SK-N-SH (cell line): ENCODE measurements around the gene CRIP2. TPM values are rescaled to one million over a fixed set of nuclear protein-coding genes. Genes with fewer than 3 reads are reported as not detected.

Source experiments
- CTCF ChIA-PET: fragments of 300-600, 350-600 bp; formaldehyde crosslinking; extraction: SDS; loops from one replicate; lab custom pipeline; 2021; lab: Yijun Ruan, JAX
- POLR2A ChIA-PET: fragments of 350-600 bp; sonication (Branson Sonifier 250); formaldehyde crosslinking; extraction: SDS; loops from one replicate; lab custom pipeline; 2020; ENCODE audit warnings: antibody characterized with exemption, inconsistent platforms; lab: Yijun Ruan, JAX
- DNase-seq: peaks from one replicate; pipeline ENCODE4 v3.0.0; 2012
- H2AFZ ChIP-seq: fragments of 200-600 bp; sonication (generic); 2 replicates; pipeline ENCODE4 v1.8.1; 2016; ENCODE audit warnings: antibody characterized with exemption, mild to moderate bottlenecking, low read depth
- H3F3A ChIP-seq: fragments of 200-600 bp; sonication (generic); replicated peaks from 2 replicates; pipeline ENCODE3; 2016; ENCODE audit warnings: antibody characterized with exemption, mild to moderate bottlenecking; ENCODE audit not compliant: insufficient read depth
- H3K27ac ChIP-seq, 2 experiments: fragments of 200-500 bp in 1 of 2; fragments of 200-600 bp in 1 of 2; sonication (Bioruptor generic) in 1 of 2; sonication (generic), shearing (Covaris generic) in 1 of 2; 2 replicates each; pipeline versions ENCODE4 v1.5.1 to v1.6.1; 2014 to 2016; ENCODE audit warnings: low read depth in 2 of 2, inconsistent platforms in 1 of 2, low read length in 1 of 2, mild to moderate bottlenecking in 1 of 2, mixed read lengths in 1 of 2
- H3K27me3 ChIP-seq: fragments of 200-600 bp; sonication (generic), shearing (Covaris generic); 2 replicates; pipeline ENCODE4 v1.6.1; 2016; ENCODE audit warnings: mixed run types; ENCODE audit not compliant: insufficient read depth
- H3K36me3 ChIP-seq, 2 experiments: fragments of 200-500 bp in 1 of 2; fragments of 200-600 bp in 1 of 2; sonication (Bioruptor generic) in 1 of 2; sonication (generic) in 1 of 2; replicated peaks in 1 of 2; 2 replicates each; pipeline versions ENCODE3 to v1.5.1; 2014 to 2016; ENCODE audit warnings: low read length in 1 of 2, mild to moderate bottlenecking in 1 of 2; ENCODE audit not compliant: insufficient read depth in 2 of 2, control insufficient read depth in 1 of 2
- H3K4me1 ChIP-seq, 2 experiments: fragments of 200-500 bp in 1 of 2; fragments of 200-600 bp in 1 of 2; sonication (Bioruptor generic) in 1 of 2; sonication (generic), shearing (Covaris generic) in 1 of 2; 2 replicates each; pipeline versions ENCODE4 v1.5.1 to v1.6.1; 2014 to 2016; ENCODE audit warnings: low read depth in 1 of 2, low read length in 1 of 2, mixed run types in 1 of 2; ENCODE audit not compliant: insufficient read depth in 2 of 2, control insufficient read depth in 1 of 2
- H3K4me2 ChIP-seq: fragments of 200-600 bp; sonication (generic), shearing (Covaris generic); 2 replicates; pipeline ENCODE4 v1.6.1; 2017; ENCODE audit warnings: mixed run types
- H3K4me3 ChIP-seq, 2 experiments: fragments of 200-500 bp in 1 of 2; fragments of 200-600 bp in 1 of 2; sonication (Bioruptor generic) in 1 of 2; sonication (generic), shearing (Covaris generic) in 1 of 2; 2 replicates each; pipeline versions ENCODE4 v1.5.1 to v1.8.1; 2014 to 2016; ENCODE audit warnings: low read depth in 2 of 2, inconsistent platforms in 1 of 2, low read length in 1 of 2, mild to moderate bottlenecking in 1 of 2, mixed read lengths in 1 of 2, moderate library complexity in 1 of 2
- H3K79me2 ChIP-seq: fragments of 200-600 bp; sonication (generic); 2 replicates; pipeline ENCODE4 v1.8.1; 2017; ENCODE audit warnings: mild to moderate bottlenecking; ENCODE audit not compliant: insufficient read depth
- H3K9ac ChIP-seq: fragments of 200-600 bp; sonication (generic); 2 replicates; pipeline ENCODE4 v1.6.1; 2017; ENCODE audit warnings: mixed run types
- H3K9me2 ChIP-seq: fragments of 200-600 bp; sonication (generic); 2 replicates; pipeline ENCODE4 v1.6.1; 2017; ENCODE audit warnings: mixed run types
- H3K9me3 ChIP-seq: fragments of 200-600 bp; sonication (generic); 2 replicates; pipeline ENCODE4 v1.6.1; 2017; ENCODE audit warnings: mixed run types, mild to moderate bottlenecking, moderate library complexity
- H4K20me1 ChIP-seq: fragments of 200-600 bp; sonication (generic); 2 replicates; pipeline ENCODE4 v1.6.1; 2017; ENCODE audit warnings: mild to moderate bottlenecking, mixed run types; ENCODE audit not compliant: insufficient read depth
- CTCF ChIP-seq: fragments of 200-600 bp; sonication (generic); IDR thresholded peaks from 2 replicates; pipeline ENCODE4 v1.6.1; 2017; ENCODE audit warnings: antibody characterized with exemption, mild to moderate bottlenecking, moderate library complexity
- FOSL2 ChIP-seq: IDR thresholded peaks from 2 replicates; pipeline ENCODE4 v1.4.0; 2012; ENCODE audit warnings: low read depth, mild to moderate bottlenecking, moderate library complexity, borderline replicate concordance
- FOXJ3 ChIP-seq: sonication (generic); formaldehyde crosslinking; IDR thresholded peaks from 2 replicates; pipeline ENCODE4 v1.5.1; 2020; ENCODE audit warnings: mild to moderate bottlenecking, missing genetic modification reagents
- GABPA ChIP-seq: IDR thresholded peaks from 2 replicates; pipeline ENCODE4 v1.4.0; 2012; ENCODE audit warnings: low read depth, mild to moderate bottlenecking
- GATA2 ChIP-seq: sonication (generic); formaldehyde crosslinking; IDR thresholded peaks from 2 replicates; pipeline ENCODE4 v1.5.0; 2020; ENCODE audit warnings: mild to moderate bottlenecking, missing genetic modification reagents
- JUND ChIP-seq: IDR thresholded peaks from 2 replicates; pipeline ENCODE4 v1.4.0; 2012
- MEF2A ChIP-seq: IDR thresholded peaks from 2 replicates; pipeline ENCODE4 v1.4.0; 2012; ENCODE audit warnings: low read depth, borderline replicate concordance
- PBX3 ChIP-seq: IDR thresholded peaks from 2 replicates; pipeline ENCODE4; 2012
- POLR2AphosphoS5 ChIP-seq: IDR thresholded peaks from 2 replicates; pipeline ENCODE4 v1.6.1; 2012; ENCODE audit warnings: low read depth, low read length
- RAD21 ChIP-seq: IDR thresholded peaks from 2 replicates; pipeline ENCODE4 v1.6.1; 2012; ENCODE audit warnings: mild to moderate bottlenecking, low read length
- RCOR1 ChIP-seq: fragments of 150-350 bp; IDR thresholded peaks from 2 replicates; pipeline ENCODE4 v1.6.1; 2017; ENCODE audit warnings: antibody characterized with exemption, low read length
- REST ChIP-seq: IDR thresholded peaks from 2 replicates; pipeline ENCODE4 v1.6.1; 2012; ENCODE audit warnings: mild to moderate bottlenecking, low read depth, low read length, moderate library complexity
- SMC3 ChIP-seq: IDR thresholded peaks from 2 replicates; pipeline ENCODE4 v1.6.1; 2012; ENCODE audit warnings: low read depth, low read length, improper control_type of control experiment
- WGBS: methylation state at CpG from one replicate; pipeline ENCODE4 v1.1.6; 2017; ENCODE audit warnings: low lambda C conversion rate; 5-methylcytosine and 5-hydroxymethylcytosine counted together
- polyA plus RNA-seq, 3 experiments: library from polyadenylated mRNA; depleted of rRNA; stranded (reverse); fragments of >200 nt; gene quantifications; 2 replicates each; pipeline ENCODE4 v1.2.3, GENCODE V29; 2012

The CRIP2 gene
- polyA plus RNA-seq, 1 of the 3 experiments (the other 2 are of a cell fraction) = 335 TPM

GRCh38 chr14:105471297-105471821, 3.3 kb upstream of the CRIP2 start:
- no peak overlapping the region for H3K4me3 ChIP-seq
- TF ChIP-seq REST (no peak), SMC3 (peak; percentile 14; the same call in 1 of the 2 replicates), CTCF (peak; percentile 27; the same call in 1 of the 2 replicates)
- TF ChIP-seq, all 33 proteins: peak for 2
- Histone ChIP-seq H3K27me3 (no peaks in the 10 kb centered on the region), H2AFZ (no peak overlapping the region), H3K9me3 (no peaks in the 10 kb centered on the region), H3K4me1 (peaks cover 8 to 69% of the 10 kb centered on the region in 2 experiments; a peak in 3 of 4 replicates), H3F3A (peaks cover 9% of the 10 kb centered on the region), H3K36me3 (peaks cover 0 to 34% of the 10 kb centered on the region in 2 experiments), H3K9ac (no peak overlapping the region), H3K79me2 (peaks cover 16% of the 10 kb centered on the region), H3K4me2 (no peak overlapping the region), H4K20me1 (no peaks in the 10 kb centered on the region), H3K9me2 (no peaks in the 10 kb centered on the region), H3K27ac (peak overlapping the region in 1 of 2 experiments; percentile 99; a peak in 2 of 4 replicates)
- CTCF ChIA-PET = interaction anchor here (0.9 to 8.1 kb wide), 16 partner anchors 9 to 106 kb away, joined by 3 to 137 read pairs (median 6); partner anchors contain the start of genes CRIP1 and TEDC1
- WGBS = 83% methylated on average over 1 of the region's 19 CpGs
- POLR2A ChIA-PET = interaction anchor here (1.0 to 3.2 kb wide), 7 partner anchors 9 to 49 kb away, joined by 3 to 16 read pairs (median 4); no protein-coding TSS in a partner anchor
- peak; percentile 83 for DNase-seq

GRCh38 chr14:105471823-105472485, 2.7 kb upstream of the CRIP2 start:
- POLR2A ChIA-PET = interaction anchor here (0.7 to 3.2 kb wide), 8 partner anchors 9 to 49 kb away, joined by 3 to 16 read pairs (median 4); no protein-coding TSS in a partner anchor
- Histone ChIP-seq H3K9me3 (no peaks in the 10 kb centered on the region), H4K20me1 (peaks cover 2% of the 10 kb centered on the region; the same call in 1 of the 2 replicates), H3K36me3 (peaks cover 0 to 29% of the 10 kb centered on the region in 2 experiments), H2AFZ (no peak overlapping the region), H3K4me1 (peaks cover 14 to 73% of the 10 kb centered on the region in 2 experiments; a peak in 3 of 4 replicates), H3K79me2 (peaks cover 22% of the 10 kb centered on the region), H3K27ac (peak overlapping the region in 1 of 2 experiments; percentile 99; a peak in 2 of 4 replicates), H3K9ac (no peak overlapping the region), H3K9me2 (no peaks in the 10 kb centered on the region), H3K4me3 (no peak overlapping the region), H3K4me2 (no peak overlapping the region), H3K27me3 (no peaks in the 10 kb centered on the region), H3F3A (peaks cover 9% of the 10 kb centered on the region)
- WGBS = 70% methylated on average over 2 of the region's 8 CpGs
- CTCF ChIA-PET = interaction anchor here (0.9 to 8.1 kb wide), 19 partner anchors 9 to 107 kb away, joined by 3 to 137 read pairs (median 6); partner anchors contain the start of genes CRIP1 and TEDC1
- DNase-seq = no peak
- TF ChIP-seq REST (no peak), FOXJ3 (CRISPR knock-in tag) (no peak), FOSL2 (no peak), GATA2 (CRISPR knock-in tag) (no peak; the same call in 1 of the 2 replicates), MEF2A (no peak), RAD21 (no peak), POLR2AphosphoS5 (no peak), JUND (no peak), PBX3 (no peak), GABPA (no peak), RCOR1 (no peak)
